Esophagus squamous epithelium (tissue), 5 donors: ENCODE results near the gene ACAA2. TPM values are rescaled to one million over a fixed set of nuclear protein-coding genes. Genes with fewer than 3 reads are reported as not detected.

Experiments
- DNase-seq: peaks from one replicate; lab custom pipeline; 2025; lab: John Stamatoyannopoulos, UW
- H3K27ac ChIP-seq, 4 donors: fragments of 200-600 bp; sonication (generic); one replicate each; pipeline ENCODE4 v1.5.1; 2016 to 2019; ENCODE audit warnings: mild to moderate bottlenecking in 1 of 4
- H3K27me3 ChIP-seq, 4 donors: fragments of 200-600 bp; sonication (generic); 1 replicate in 3 of 4; 2 replicates in 1 of 4; pipeline versions ENCODE4 v1.5.1 to v1.6.0; 2017 to 2021; ENCODE audit warnings: antibody characterized with exemption in 1 of 4
- H3K36me3 ChIP-seq, 3 donors: fragments of 200-600 bp; sonication (generic); one replicate each; pipeline ENCODE4 v1.5.1; 2016 to 2019
- H3K4me1 ChIP-seq, 3 donors: fragments of 200-600 bp; sonication (generic); one replicate each; pipeline ENCODE4 v1.5.1; 2017 to 2019
- H3K4me3 ChIP-seq, 4 donors: fragments of 200-600 bp; sonication (generic); 1 replicate in 3 of 4; 2 replicates in 1 of 4; pipeline ENCODE4 v1.5.1; 2016 to 2019; ENCODE audit warnings: mild to moderate bottlenecking in 2 of 4, moderate library complexity in 1 of 4
- H3K9me3 ChIP-seq, 3 donors: fragments of 200-600 bp; sonication (generic); one replicate each; pipeline ENCODE4 v1.5.1; 2016 to 2019
- POLR2A ChIP-seq, 4 donors: fragments of 450-650 bp; IDR thresholded peaks; one replicate each; pipeline ENCODE4 v1.6.1; 2017; ENCODE audit warnings: antibody characterized with exemption in 4 of 4, mild to moderate bottlenecking in 4 of 4, moderate library complexity in 3 of 4
- WGBS, 2 donors: methylation state at CpG; one replicate each; pipeline ENCODE4 v1.1.5; 2018; 5-methylcytosine and 5-hydroxymethylcytosine counted together
- intact Hi-C: fragments of 100-400 bp; cut with DNase I; formaldehyde crosslinking; loops from one replicate; pipeline ENCODE4 v1.15.0; 2022
- total RNA-seq, 4 donors: library from RNA; depleted of rRNA; stranded (reverse); fragments of >200 nt; gene quantifications; one replicate each; pipeline ENCODE4 v1.1.0, GENCODE V29; 2016
- TF ChIP-seq, protein P1 (sequence below), 6 experiments: fragments of 450-650 bp in 4 of 6; fragments of 200-600 bp in 2 of 6; sonication (generic) in 2 of 6; IDR thresholded peaks; one replicate each; pipeline ENCODE4 v1.5.1; 2016 to 2019; ENCODE audit warnings: antibody characterized with exemption in 6 of 6, mild to moderate bottlenecking in 4 of 6, moderate library complexity in 4 of 6
- donor health status: DM: yes; HTN: yes; CAD: no.

Gene ACAA2
- total RNA-seq, 4 donors from 2014 or later, result 6.8 to 43.6 (median 15.9) TPM

DNA sequence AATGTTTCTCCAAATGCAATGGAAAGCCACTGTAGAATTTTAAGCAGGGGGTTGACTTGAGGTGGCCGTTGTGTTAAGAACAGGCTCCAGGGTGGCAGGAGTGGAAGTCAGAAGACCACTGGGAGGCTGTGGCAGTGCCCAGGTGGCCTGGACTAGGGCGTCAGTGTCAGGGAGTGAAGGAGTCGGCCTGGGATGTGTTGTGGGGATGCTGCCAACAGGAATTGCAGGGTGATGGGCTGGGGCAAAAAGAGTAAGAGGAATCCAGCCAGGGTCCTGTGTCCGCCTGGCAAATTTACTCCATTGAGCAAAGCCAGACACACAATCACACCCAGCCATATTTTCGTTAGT is 55.1 kb downstream of the ACAA2 start:
- Histone ChIP-seq H3K4me1 (no peaks in the 10 kb centered on the region), H3K9me3 (no peaks in the 10 kb centered on the region), H3K27ac (no peak overlapping the region), H3K36me3 (no peaks in the 10 kb centered on the region), H3K27me3 (peaks cover 0 to under 1% (median 0%) of the 10 kb centered on the region in 4 donors), H3K4me3 (no peak overlapping the region)
- WGBS, 2 donors, result 87 to 89% methylated on average over 5 of the region's 5 CpGs
- no peak for TF ChIP-seq POLR2A (IDR thresholded peaks at IDR 0.05)
- TF ChIP-seq, protein P1, sequence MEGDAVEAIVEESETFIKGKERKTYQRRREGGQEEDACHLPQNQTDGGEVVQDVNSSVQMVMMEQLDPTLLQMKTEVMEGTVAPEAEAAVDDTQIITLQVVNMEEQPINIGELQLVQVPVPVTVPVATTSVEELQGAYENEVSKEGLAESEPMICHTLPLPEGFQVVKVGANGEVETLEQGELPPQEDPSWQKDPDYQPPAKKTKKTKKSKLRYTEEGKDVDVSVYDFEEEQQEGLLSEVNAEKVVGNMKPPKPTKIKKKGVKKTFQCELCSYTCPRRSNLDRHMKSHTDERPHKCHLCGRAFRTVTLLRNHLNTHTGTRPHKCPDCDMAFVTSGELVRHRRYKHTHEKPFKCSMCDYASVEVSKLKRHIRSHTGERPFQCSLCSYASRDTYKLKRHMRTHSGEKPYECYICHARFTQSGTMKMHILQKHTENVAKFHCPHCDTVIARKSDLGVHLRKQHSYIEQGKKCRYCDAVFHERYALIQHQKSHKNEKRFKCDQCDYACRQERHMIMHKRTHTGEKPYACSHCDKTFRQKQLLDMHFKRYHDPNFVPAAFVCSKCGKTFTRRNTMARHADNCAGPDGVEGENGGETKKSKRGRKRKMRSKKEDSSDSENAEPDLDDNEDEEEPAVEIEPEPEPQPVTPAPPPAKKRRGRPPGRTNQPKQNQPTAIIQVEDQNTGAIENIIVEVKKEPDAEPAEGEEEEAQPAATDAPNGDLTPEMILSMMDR (IDR thresholded peaks at IDR 0.05), result no peak
- intact Hi-C loops, result no loop called here
- DNase-seq, result no peak

DNA sequence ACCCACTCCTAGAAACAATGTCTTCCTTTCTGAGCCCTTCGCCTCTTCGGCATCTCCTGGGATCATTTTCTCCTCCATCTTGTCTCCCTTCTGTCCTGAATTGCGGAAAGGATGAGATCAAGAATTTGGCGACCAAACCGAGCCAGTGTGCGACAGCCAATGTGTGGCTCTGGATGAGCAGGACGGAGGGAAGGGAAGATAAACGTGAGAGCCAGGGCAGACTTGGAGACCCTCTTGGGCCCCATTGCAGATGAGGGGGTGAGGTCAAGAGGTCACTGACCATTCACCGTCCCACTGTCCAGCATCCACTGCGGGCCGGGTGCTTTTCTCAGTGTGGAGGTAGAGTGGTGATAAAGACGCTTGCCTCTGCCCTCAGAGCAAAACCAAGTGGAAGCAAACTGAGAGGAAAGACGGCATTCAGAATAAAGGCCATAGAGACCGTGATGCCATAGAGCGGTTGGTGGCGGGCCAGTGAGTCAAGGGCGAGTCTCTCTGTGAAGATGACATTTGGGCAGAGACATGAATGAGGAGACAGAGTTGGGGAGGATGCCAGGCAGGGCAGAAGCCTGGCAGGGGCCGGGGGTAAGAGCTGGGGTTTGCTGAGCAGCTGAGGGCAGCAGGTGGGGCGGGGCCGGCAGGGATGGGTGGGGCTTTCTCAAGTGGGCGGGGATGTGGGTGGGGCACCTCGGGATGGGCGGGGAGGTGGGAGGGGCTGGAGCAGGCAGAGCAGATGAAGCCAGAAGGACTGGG is 55.6 kb downstream of the ACAA2 start:
- no peak for DNase-seq
- no peaks in the 10 kb centered on the region for H3K9me3 ChIP-seq
- H3K27me3 ChIP-seq, result peaks cover 0 to 6% (median 0%) of the 10 kb centered on the region in 4 donors
- H3K27ac ChIP-seq, result no peak overlapping the region
- 76 to 94% methylated on average over 10 to 11 of the region's 23 CpGs for WGBS, 2 donors
- H3K4me3 ChIP-seq, result no peak overlapping the region
- TF ChIP-seq, protein P1 (IDR thresholded peaks at IDR 0.05), result no peak
- TF ChIP-seq POLR2A (IDR thresholded peaks at IDR 0.05), result no peak
- no peaks in the 10 kb centered on the region for H3K4me1 ChIP-seq
- no peaks in the 10 kb centered on the region for H3K36me3 ChIP-seq
- intact Hi-C loops, result no loop called here

DNA sequence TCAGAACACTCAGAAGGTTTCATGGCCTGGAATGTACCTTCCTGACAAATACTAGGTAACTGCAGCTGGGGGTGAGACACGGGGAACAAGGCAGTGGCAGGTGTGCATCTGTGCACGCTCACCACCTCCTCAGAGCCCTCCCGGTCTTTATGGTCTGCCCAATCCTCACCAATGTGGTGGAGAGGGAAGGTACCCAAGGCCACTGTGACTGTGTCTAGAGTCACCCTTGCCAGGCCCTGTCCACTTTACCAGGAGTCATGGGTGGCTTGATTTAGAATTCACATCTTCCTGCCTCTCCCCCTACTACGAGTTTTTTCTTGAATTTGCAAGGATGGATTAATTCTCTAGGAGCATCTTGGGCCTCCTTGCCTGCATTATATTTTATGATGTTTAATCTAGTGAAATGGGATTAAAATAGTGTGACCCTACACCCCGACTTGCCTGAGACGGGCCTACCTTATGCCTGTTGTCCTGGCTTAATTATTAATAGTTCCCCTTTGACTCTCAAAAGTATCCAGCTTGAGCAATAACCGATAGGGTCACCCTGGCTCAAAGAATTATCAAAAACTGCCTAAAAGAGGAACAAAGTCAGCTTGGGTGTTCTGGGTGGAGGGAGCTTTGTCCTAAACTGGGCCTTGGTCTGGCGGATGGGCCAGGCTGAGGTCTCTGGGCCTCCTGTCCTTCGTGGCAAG is 56.5 kb downstream of the ACAA2 start:
- Histone ChIP-seq H3K27me3 (peaks cover 0 to 15% (median 0%) of the 10 kb centered on the region in 4 donors), H3K36me3 (no peaks in the 10 kb centered on the region), H3K4me1 (no peaks in the 10 kb centered on the region), H3K27ac (no peak overlapping the region), H3K9me3 (no peaks in the 10 kb centered on the region), H3K4me3 (no peak overlapping the region)
- 82 to 87% methylated on average over 6 to 8 of the region's 9 CpGs for WGBS, 2 donors
- TF ChIP-seq POLR2A (IDR thresholded peaks at IDR 0.05), result no peak
- TF ChIP-seq, protein P1 (IDR thresholded peaks at IDR 0.05), result no peak
- intact Hi-C loops, result no loop called here
- DNase-seq, result no peak

DNA sequence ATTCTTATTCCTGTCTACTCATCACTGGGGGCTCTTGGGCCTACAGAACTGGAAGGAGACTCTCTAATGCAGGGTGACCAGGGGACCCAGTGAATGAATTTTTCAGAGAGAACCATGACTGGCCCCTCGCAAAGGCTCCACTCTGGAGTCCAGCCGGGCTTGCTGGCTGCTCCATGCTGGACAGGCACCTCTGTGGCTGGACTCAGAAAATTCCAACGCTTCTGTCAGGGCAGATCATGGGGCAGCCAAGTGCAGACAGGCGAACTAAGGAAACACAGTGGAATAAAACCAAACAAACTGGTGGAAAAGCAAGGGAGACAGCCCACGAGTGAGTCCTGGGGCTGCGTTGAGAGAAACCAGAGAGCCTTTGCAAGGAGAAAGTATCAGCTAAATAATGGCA is 57.2 kb downstream of the ACAA2 start:
- 88 to 100% methylated on average over 2 to 3 of the region's 6 CpGs for WGBS, 2 donors
- no peaks in the 10 kb centered on the region for H3K36me3 ChIP-seq

More for the DNA sequence above, 57.2 kb downstream of the ACAA2 start:
- intact Hi-C loops, result no loop called here
- Histone ChIP-seq H3K4me1 (no peaks in the 10 kb centered on the region), H3K9me3 (no peaks in the 10 kb centered on the region), H3K27me3 (peaks cover 0 to 22% (median 0%) of the 10 kb centered on the region in 4 donors), H3K27ac (no peak overlapping the region), H3K4me3 (no peak overlapping the region)
- no peak for DNase-seq
- TF ChIP-seq, protein P1 (IDR thresholded peaks at IDR 0.05), result no peak
- TF ChIP-seq POLR2A (IDR thresholded peaks at IDR 0.05), result no peak
